ENCODE results near the gene IL23R. TPM values are rescaled to one million over a fixed set of nuclear protein-coding genes. Genes with fewer than 3 reads are reported as not detected.
A peak's percentile ranks its signal among the peaks of the same experiment; 100 is the strongest.
"Not testable (repeated sequence)": the region's sequence is repeated elsewhere in the genome, so short reads cannot be mapped to it uniquely, and the experiment has no call there.

The IL23R gene
- total RNA-seq, 2 donors from 2014 or later: 1.2 to 1.3 TPM

DNA sequence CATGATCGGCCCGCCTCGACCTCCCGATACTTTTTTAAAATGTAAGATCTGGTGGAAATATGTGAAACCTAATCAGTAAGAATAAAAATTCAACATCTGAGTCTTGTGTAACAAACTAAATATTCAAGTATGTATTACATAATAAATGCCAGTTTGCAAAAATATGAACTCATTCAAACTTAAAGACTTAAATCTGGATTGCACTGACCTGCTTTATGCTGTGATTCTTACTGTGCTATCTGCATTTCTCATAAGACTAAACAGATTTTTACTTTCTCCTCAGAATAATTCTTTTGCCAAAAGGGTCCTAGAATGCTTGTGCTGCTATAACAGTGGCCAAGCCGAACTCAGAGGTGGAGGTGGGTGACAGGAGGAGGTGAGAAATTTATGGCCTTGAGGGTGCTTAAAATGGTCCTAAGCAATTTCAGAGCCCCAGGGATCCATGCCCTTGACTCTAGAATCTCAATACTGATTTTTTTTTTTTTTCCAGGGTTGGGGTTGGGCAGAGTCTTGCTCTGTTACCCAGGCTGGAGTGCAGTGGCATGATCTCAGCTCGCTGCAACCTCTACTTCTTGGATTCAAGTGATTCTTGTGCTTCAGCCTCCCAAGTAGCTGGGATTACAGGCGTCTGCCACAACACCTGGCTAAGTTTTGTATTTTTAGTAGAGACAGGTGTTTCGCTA, 38.2 kb downstream of the IL23R start:
- no peak overlapping the region for H3K9ac ChIP-seq (ENCODE audit: low read depth in 2 of 2, low read length in 2 of 2)
- H3K4me3 ChIP-seq: no peak overlapping the region
- no peaks in the 10 kb centered on the region for H3K27me3 ChIP-seq
- TF ChIP-seq, protein P1, sequence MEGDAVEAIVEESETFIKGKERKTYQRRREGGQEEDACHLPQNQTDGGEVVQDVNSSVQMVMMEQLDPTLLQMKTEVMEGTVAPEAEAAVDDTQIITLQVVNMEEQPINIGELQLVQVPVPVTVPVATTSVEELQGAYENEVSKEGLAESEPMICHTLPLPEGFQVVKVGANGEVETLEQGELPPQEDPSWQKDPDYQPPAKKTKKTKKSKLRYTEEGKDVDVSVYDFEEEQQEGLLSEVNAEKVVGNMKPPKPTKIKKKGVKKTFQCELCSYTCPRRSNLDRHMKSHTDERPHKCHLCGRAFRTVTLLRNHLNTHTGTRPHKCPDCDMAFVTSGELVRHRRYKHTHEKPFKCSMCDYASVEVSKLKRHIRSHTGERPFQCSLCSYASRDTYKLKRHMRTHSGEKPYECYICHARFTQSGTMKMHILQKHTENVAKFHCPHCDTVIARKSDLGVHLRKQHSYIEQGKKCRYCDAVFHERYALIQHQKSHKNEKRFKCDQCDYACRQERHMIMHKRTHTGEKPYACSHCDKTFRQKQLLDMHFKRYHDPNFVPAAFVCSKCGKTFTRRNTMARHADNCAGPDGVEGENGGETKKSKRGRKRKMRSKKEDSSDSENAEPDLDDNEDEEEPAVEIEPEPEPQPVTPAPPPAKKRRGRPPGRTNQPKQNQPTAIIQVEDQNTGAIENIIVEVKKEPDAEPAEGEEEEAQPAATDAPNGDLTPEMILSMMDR (IDR thresholded peaks at IDR 0.05): no peak
- no peaks in the 10 kb centered on the region for H3K36me3 ChIP-seq
- no peak overlapping the region for H3K27ac ChIP-seq
- intact Hi-C loops (cut with DNase I): no loop called here
- H3K4me1 ChIP-seq: no peaks in the 10 kb centered on the region
- H3K9me3 ChIP-seq: no peaks in the 10 kb centered on the region
- DNase-seq: no peak

DNA sequence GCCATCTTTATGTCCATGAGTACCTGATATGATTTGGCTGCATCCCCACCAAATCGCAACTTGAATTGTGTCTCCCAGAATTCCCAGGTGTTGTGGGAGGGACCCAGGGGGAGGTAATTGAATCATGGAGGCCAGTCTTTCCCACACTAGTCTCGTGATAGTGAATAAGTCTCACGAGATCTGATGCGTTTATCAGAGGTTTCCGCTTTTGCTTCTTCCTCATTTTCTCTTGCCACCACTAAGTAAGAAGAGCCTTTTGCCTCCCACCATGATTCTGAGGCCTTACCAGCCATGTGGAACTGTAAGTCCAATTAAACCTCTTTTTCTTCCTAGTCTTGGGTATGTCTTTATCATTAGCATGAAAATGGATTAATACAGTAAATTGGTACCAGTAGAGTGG, 41.1 kb downstream of the IL23R start:
- H3K4me1 ChIP-seq; H3K4me3 ChIP-seq; H3K27ac ChIP-seq; H3K9me3 ChIP-seq; H3K36me3 ChIP-seq; intact Hi-C loops (cut with DNase I); H3K9ac ChIP-seq (ENCODE audit: low read depth in 2 of 2, low read length in 2 of 2); H3K27me3 ChIP-seq; DNase-seq: not testable (repeated sequence)

DNA sequence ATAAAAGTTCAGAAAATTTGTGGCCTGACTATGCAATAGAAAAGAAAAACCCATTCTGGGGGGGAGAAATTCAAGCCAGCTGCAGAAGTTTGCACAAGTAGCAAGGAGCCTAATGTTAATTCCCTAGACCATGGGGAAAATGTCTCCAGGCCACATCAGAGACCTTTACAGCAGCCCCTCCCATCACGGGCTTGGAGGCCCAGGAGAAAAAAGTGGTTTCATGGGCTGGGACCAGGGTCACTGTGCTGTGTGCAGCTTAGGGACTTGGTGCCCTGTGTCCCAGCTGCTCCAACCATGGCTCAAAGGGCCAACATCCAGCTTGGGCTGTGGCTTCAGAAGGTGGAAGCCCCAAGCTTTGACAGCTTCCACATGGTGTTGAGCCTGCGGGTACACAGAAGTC, 42.0 kb downstream of the IL23R start:
- no peaks in the 10 kb centered on the region for H3K27me3 ChIP-seq
- TF ChIP-seq, protein P1 (IDR thresholded peaks at IDR 0.05): no peak
- H3K36me3 ChIP-seq: no peaks in the 10 kb centered on the region
- no peak overlapping the region for H3K4me3 ChIP-seq
- intact Hi-C loops (cut with DNase I): no loop called here
- no peak overlapping the region for H3K9ac ChIP-seq (ENCODE audit: low read depth in 2 of 2, low read length in 2 of 2)
- H3K4me1 ChIP-seq: no peaks in the 10 kb centered on the region
- H3K9me3 ChIP-seq: no peaks in the 10 kb centered on the region
- H3K27ac ChIP-seq: no peak overlapping the region
- DNase-seq: no peak

DNA sequence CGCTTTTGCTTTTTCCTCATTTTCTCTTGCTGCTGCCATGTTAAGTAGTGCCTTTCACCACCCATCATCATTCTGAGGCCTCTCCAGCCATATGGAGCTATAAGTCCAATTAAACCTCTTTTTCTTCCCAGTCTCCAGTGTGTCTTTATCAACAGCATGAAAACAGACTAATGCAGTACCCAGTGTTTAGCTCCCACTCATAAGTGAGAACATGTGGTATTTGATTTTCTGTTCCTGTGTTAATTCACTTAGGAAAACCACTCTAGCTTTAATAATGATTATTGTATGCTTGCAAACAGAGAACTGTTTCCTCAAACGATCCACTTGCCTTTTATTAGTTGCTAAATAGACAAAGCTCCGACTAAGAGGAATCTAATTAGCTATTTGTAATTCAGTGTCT, 43.3 kb downstream of the IL23R start:
- no peaks in the 10 kb centered on the region for H3K4me1 ChIP-seq
- H3K9ac ChIP-seq (ENCODE audit: low read depth in 2 of 2, low read length in 2 of 2): no peak overlapping the region

DNA sequence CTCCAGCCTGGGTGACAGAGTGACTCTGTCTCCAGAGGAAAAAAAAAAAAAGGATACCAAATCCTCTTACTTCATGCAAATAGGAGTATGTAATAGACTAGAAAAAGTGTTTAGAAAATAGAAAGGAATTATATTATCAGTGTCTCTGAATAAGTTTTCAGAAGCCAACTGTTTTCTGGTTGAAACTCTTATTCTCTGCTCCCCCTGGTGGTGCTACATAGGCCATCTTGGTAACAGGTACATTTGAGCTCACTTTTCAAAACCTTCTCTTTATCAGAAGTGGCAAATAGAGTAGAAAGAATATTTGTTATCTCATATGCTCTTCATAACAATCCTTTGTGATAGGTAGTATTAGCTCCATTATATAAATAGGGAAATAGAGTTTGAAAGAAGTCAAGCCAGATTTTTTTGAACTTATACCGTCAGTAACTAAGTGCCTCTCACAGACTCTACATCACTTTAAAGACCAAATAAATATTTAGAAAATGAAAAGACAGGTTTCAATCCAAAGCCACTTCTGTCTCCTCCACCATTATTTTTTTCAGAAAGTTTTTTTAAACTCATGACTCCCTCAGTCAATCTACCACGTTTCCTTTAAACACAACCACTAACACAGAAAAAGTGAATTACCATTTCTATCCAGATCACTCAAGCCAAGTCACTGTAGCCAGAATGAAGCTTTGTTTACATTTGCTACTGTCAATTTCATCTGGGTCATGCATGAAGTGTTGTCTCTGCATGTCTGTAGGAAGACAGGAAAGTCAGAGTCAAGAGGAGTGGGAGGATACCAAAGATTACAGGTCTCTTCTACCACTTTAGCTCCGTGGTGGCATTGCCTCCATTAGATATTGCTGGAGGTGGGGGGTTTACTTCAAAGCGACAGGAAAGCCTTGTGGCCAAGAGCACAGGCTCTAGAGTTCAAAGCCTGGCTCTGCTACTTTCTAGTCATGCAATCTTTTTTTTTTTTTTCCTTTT, 45.6 kb downstream of the IL23R start:
- H3K4me3 ChIP-seq: no peak overlapping the region
- TF ChIP-seq, protein P1 (IDR thresholded peaks at IDR 0.05): peak; percentile 62
- no peaks in the 10 kb centered on the region for H3K36me3 ChIP-seq
- intact Hi-C loops (cut with DNase I): loop anchor here (10.0 kb wide), 2 partner anchors 207 to 447 kb away; no protein-coding TSS in a partner anchor
- H3K4me1 ChIP-seq: no peaks in the 10 kb centered on the region
- no peak overlapping the region for H3K9ac ChIP-seq (ENCODE audit: low read depth in 2 of 2, low read length in 2 of 2)
- H3K27ac ChIP-seq: no peak overlapping the region
- no peaks in the 10 kb centered on the region for H3K27me3 ChIP-seq
- peak; percentile 31 for DNase-seq
- H3K9me3 ChIP-seq: no peaks in the 10 kb centered on the region

More for the DNA sequence above, 43.3 kb downstream of the IL23R start:
- Histone ChIP-seq H3K27me3 (no peaks in the 10 kb centered on the region), H3K36me3 (no peaks in the 10 kb centered on the region), H3K4me3 (no peak overlapping the region), H3K9me3 (no peaks in the 10 kb centered on the region), H3K27ac (no peak overlapping the region)
- TF ChIP-seq, protein P1 (IDR thresholded peaks at IDR 0.05): no peak
- no peak for DNase-seq
- intact Hi-C loops (cut with DNase I): no loop called here

Measured in colonic mucosa (tissue), 4 donors.